Subcutaneous adipose tissue (tissue), 4 donors: Measurements from ENCODE around the gene APCS. TPM values are rescaled to one million over a fixed set of nuclear protein-coding genes. Genes with fewer than 3 reads are reported as not detected.

Experiments
- CTCF ChIP-seq: fragments of 450-650 bp; IDR thresholded peaks from one replicate; pipeline ENCODE4 v1.5.1; 2016; ENCODE audit warnings: low read depth, mild to moderate bottlenecking, control low read depth, antibody characterized with exemption, moderate library complexity
- total RNA-seq, 4 donors: library from RNA; depleted of rRNA; stranded (reverse); fragments of >200 nt; gene quantifications; one replicate each; pipeline ENCODE4 v1.1.0, GENCODE V29; 2016

Gene APCS
- total RNA-seq, 4 donors from 2014 or later = not detected

GRCh38 chr1:159562680-159563079 lies 24.9 kb upstream of the APCS start:
- no peak for TF ChIP-seq CTCF

- TF ChIP-seq CTCF = no peak
Observed at GRCh38 chr1:159577446-159577845, 10.2 kb upstream of the APCS start.

GRCh38 chr1:159580340-159580739 lies 7.3 kb upstream of the APCS start:
- no peak for TF ChIP-seq CTCF

GRCh38 chr1:159581422-159581821 lies 6.2 kb upstream of the APCS start:
- TF ChIP-seq CTCF = no peak

- no peak for TF ChIP-seq CTCF
Observed at GRCh38 chr1:159584536-159584935, 3.1 kb upstream of the APCS start.

- TF ChIP-seq CTCF = no peak
Observed at GRCh38 chr1:159591981-159592380, 4.4 kb downstream of the APCS start.

GRCh38 chr1:159594625-159595405 lies 7.2 kb downstream of the APCS start:
- TF ChIP-seq CTCF = no peak
